Activated CD4-positive, alpha-beta T cell treated with anti-CD3 and anti-CD28 coated beads, Interleukin-2, amount 50 U/mL, for 16 hours (primary cell): ENCODE measurements around the gene PIK3R2.

Experiments used
- DNase-seq: peaks from one replicate; pipeline ENCODE4 v3.0.0-alpha.2; 2020

The PIK3R2 gene

GRCh38 chr19:18126097-18126496 is 26.9 kb upstream of the PIK3R2 start:
- DNase-seq: no peak

GRCh38 chr19:18128044-18128443 is 24.9 kb upstream of the PIK3R2 start:
- DNase-seq: peak; percentile 45

GRCh38 chr19:18128805-18129204 is 24.2 kb upstream of the PIK3R2 start:
- DNase-seq: no peak

GRCh38 chr19:18130523-18131242 is 22.3 kb upstream of the PIK3R2 start:
- no peak for DNase-seq

- no peak for DNase-seq
Measured at GRCh38 chr19:18131841-18132596, 20.9 kb upstream of the PIK3R2 start.

- no peak for DNase-seq
Measured at GRCh38 chr19:18135712-18136584, 17.0 kb upstream of the PIK3R2 start.

GRCh38 chr19:18137242-18137641 is 15.7 kb upstream of the PIK3R2 start:
- DNase-seq: no peak

- DNase-seq: no peak
Measured at GRCh38 chr19:18137657-18138339, 15.2 kb upstream of the PIK3R2 start.

- no peak for DNase-seq
Measured at GRCh38 chr19:18140473-18140872, 12.5 kb upstream of the PIK3R2 start.

- no peak for DNase-seq
Measured at GRCh38 chr19:18141031-18141430, 11.9 kb upstream of the PIK3R2 start.

- no peak for DNase-seq
Measured at GRCh38 chr19:18143902-18144301, 9.1 kb upstream of the PIK3R2 start.

GRCh38 chr19:18144361-18144760 is 8.6 kb upstream of the PIK3R2 start:
- no peak for DNase-seq

GRCh38 chr19:18144906-18145305 is 8.1 kb upstream of the PIK3R2 start:
- DNase-seq: no peak

- no peak for DNase-seq
Measured at GRCh38 chr19:18145391-18145999, 7.5 kb upstream of the PIK3R2 start.

GRCh38 chr19:18147396-18147795 is 5.6 kb upstream of the PIK3R2 start:
- DNase-seq: no peak

- no peak for DNase-seq
Measured at GRCh38 chr19:18149596-18149975, 3.4 kb upstream of the PIK3R2 start.

- DNase-seq: no peak
Measured at GRCh38 chr19:18150776-18151624, 2.0 kb upstream of the PIK3R2 start.

- DNase-seq: peak; percentile 99
Measured at GRCh38 chr19:18152442-18152816, 534 bp upstream of the PIK3R2 start.

- no peak for DNase-seq
Measured at GRCh38 chr19:18153556-18154134, 682 bp downstream of the PIK3R2 start.

GRCh38 chr19:18155095-18156087 is 2.4 kb downstream of the PIK3R2 start:
- no peak for DNase-seq
